ENCODE results near the gene C9orf78.

The C9orf78 gene

DNA sequence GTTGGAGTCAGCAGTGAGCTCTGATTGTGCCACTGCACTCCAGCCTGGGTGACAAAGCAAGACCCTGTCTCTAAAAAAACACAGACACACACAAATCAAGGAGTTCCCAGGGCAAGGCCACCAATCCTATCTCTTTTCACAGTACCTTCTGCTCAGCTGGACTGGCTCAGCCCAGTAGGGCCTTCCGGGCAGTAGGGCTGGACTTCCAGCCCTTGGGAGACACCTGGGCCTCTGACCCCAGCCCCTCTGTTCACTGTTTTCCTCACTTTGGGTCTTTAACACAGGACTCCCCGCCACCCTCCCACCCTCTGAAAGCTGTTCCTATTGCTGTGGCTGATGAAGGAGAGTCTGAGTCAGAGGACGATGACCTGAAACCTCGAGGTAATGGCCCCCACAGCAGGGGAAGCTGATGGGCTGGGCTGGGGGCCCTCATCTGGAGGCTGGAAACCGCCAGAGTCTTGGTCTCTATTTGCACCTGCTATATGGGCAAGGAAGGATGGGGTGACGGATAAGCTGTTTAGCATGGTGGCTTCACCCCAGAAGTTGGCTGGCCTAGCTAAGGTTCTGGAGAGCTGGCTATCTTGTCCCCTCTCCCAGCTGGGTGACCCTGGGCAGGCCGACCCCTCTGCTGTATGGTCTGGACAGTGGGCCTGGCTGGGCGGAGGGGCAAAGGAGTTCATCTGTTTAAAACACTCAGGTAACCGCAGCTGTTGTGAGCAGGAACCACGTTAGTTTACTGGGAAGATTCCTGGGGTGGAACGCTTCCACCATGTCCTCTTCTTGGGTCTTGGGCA, 25.8 kb upstream of the C9orf78 start:
- peak overlapping the region; percentile 84 for H3K27ac Mint-ChIP-seq
- H3K4me1 Mint-ChIP-seq (ENCODE audit: low read depth): peaks cover 61% of the 10 kb centered on the region
- H3K9me3 Mint-ChIP-seq (ENCODE audit: low read depth): no peaks in the 10 kb centered on the region
- H3K27me3 Mint-ChIP-seq: no peaks in the 10 kb centered on the region
- H3K4me3 Mint-ChIP-seq: peak overlapping the region; percentile 54
- peaks cover 10% of the 10 kb centered on the region for H3K36me3 Mint-ChIP-seq

DNA sequence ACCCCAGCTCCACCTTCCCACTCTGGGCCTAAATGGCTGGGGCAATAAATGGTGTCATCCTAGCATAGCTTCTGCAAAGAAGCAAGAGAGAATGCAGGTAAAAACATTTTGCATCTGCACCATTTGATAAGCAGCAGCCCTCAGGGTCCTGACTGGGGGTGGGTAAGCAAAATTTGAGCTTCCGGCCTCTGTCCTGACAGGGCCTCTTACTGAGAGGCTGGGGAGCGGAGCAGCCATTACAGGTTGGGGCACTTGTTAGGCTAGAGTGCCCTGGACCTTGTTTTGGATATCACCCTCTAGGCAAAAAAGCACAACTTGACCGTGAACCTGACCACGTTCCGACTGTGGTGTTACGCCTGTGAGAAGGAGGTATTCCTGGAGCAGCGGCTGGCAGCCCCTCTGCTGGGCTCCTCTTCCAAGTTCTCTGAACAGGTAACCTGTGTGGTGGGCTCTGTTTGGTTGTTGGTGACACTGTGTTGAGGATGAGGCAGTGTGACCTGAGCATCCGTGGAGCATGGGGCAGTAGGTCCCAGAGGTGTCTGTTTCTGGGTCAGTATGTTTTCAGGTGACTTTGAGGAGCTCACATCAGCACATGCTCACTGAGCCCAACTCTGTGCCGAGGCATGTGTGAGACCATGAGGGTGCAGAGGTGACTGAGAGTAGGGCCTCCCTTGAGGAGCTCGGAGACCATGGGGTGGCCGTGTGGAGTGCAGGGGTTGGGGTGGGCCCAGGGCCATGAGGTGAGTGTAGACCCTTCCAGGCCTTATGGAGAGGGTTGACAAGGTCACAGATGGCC, 23.3 kb upstream of the C9orf78 start:
- Mint-ChIP-seq H3K27me3 (no peaks in the 10 kb centered on the region), H3K27ac (peak overlapping the region; percentile 46), H3K4me3 (no peak overlapping the region), H3K36me3 (peaks cover 9% of the 10 kb centered on the region), H3K4me1 (ENCODE audit: low read depth) (peaks cover 67% of the 10 kb centered on the region), H3K9me3 (ENCODE audit: low read depth) (no peaks in the 10 kb centered on the region)

DNA sequence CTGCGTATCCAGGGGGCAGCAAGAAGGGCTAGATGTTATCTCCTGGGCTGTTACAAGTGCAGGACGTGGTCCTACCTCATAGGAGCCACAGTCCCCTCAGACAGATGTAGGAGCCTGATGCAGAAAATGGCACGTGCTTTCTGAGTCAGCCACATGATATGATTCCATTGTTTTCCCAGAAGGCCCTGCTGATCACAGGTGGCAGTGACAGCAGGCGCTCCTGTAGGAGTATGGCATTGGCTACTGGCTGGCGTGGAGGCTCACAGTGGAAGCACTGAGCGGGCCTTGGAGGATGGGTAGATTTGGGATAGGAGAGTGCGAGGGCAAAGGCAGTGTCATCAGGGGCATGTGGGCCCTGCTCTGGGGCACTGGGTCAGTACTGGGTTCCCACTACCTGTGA, 22.1 kb upstream of the C9orf78 start:
- Mint-ChIP-seq H3K4me1 (ENCODE audit: low read depth) (peaks cover 62% of the 10 kb centered on the region), H3K36me3 (peaks cover 8% of the 10 kb centered on the region), H3K9me3 (ENCODE audit: low read depth) (no peaks in the 10 kb centered on the region), H3K4me3 (no peak overlapping the region), H3K27me3 (no peaks in the 10 kb centered on the region), H3K27ac (peak overlapping the region; percentile 54)

DNA sequence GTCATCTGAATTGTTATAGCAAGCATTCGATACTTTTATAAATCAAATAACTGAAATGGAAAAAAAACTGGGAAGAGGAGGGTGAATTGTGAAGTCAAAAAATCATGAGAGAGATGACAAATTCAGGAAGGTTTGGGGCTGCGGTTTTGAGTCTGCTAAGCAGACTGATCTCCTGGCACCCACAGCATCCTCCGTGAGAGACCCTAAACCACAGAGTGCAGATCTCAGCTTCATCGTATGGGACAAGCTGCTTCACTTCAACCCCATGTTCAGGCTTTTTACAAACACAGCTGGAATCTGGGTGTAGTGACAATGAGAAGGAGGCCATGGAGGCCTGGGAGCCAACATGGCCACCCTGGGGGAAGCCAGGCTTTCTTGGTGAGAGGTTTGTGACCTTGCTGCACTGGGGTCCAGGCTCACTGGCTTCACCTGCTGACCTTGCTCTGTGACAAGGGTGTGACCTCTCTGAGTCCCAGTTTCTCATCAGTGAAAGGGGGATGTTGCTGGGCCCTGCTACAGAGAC, 19.6 kb upstream of the C9orf78 start:
- H3K27ac Mint-ChIP-seq: peak overlapping the region; percentile 22
- H3K9me3 Mint-ChIP-seq (ENCODE audit: low read depth): no peaks in the 10 kb centered on the region
- peak overlapping the region; percentile 33 for H3K4me3 Mint-ChIP-seq
- H3K36me3 Mint-ChIP-seq: peaks cover 16% of the 10 kb centered on the region
- no peaks in the 10 kb centered on the region for H3K27me3 Mint-ChIP-seq
- peaks cover 61% of the 10 kb centered on the region for H3K4me1 Mint-ChIP-seq (ENCODE audit: low read depth)

DNA sequence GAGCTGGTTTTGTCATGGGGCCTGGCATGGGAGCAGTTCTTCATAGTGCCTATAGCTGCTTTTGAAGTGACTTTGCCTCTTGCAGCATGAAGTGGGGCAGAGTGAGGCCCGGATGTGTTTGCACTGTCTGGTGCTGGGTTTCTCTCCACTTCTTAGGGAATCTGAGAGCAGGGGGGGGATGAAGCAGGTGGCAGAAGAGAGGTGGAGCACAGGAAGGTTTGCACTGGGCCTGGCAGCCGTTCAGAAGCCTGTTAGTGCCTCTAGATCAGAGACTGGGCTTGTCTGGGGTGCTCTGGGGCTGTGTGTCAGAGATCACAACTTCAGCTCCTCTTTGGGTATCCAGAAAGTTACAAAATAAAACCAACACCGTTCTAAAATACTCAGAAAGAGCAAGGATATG, 18.5 kb upstream of the C9orf78 start:
- H3K27me3 Mint-ChIP-seq: no peaks in the 10 kb centered on the region
- peaks cover 64% of the 10 kb centered on the region for H3K4me1 Mint-ChIP-seq (ENCODE audit: low read depth)
- peak overlapping the region; percentile 17 for H3K4me3 Mint-ChIP-seq
- H3K36me3 Mint-ChIP-seq: peaks cover 16% of the 10 kb centered on the region
- H3K27ac Mint-ChIP-seq: no peak overlapping the region
- H3K9me3 Mint-ChIP-seq (ENCODE audit: low read depth): no peaks in the 10 kb centered on the region

DNA sequence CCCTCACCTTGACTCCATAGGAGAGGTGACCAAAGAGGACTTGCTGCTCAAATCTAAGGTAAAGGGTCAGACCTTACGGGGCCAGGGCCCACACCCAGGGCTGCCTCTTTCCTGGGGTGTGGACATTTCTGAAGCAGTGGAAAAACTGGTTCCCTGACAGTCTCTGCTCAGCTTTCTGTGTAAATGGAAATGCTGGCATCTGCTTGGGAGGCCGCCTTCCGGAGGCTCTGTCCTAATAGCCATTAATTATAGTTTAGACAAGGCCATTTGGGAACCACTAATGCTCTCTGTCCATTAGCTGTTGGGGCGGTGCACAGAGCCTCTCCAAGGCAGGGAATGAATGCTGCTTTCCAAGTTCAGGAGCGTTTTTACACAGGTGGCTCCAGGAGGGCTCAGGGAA, 17.5 kb upstream of the C9orf78 start:
- no peak overlapping the region for H3K27ac Mint-ChIP-seq
- no peaks in the 10 kb centered on the region for H3K27me3 Mint-ChIP-seq
- H3K36me3 Mint-ChIP-seq: peaks cover 16% of the 10 kb centered on the region
- H3K4me1 Mint-ChIP-seq (ENCODE audit: low read depth): peaks cover 67% of the 10 kb centered on the region
- no peaks in the 10 kb centered on the region for H3K9me3 Mint-ChIP-seq (ENCODE audit: low read depth)
- H3K4me3 Mint-ChIP-seq: no peak overlapping the region

DNA sequence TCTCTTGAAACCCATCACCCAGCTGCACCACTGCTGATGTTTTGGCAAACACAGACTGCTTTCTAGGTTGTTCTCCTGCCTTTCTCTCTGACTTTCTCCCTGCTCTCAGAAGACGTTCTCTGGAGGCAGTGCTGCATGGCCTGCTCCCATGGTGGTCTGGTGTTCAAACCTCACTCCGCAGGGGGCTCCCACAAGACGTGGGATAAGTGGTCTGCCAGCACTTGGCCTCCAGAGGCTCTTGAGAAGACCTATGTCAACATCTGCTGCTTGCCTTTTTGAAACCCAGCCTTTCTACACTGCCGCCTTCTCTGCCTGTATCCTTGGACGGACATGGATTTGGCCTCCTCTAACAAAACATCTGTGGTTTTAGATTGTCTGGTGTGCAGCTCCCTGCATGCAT, 16.7 kb upstream of the C9orf78 start:
- peaks cover 65% of the 10 kb centered on the region for H3K4me1 Mint-ChIP-seq (ENCODE audit: low read depth)
- no peak overlapping the region for H3K4me3 Mint-ChIP-seq
- H3K27ac Mint-ChIP-seq: peak overlapping the region; percentile 54
- H3K9me3 Mint-ChIP-seq (ENCODE audit: low read depth): no peaks in the 10 kb centered on the region
- peaks cover 16% of the 10 kb centered on the region for H3K36me3 Mint-ChIP-seq
- no peaks in the 10 kb centered on the region for H3K27me3 Mint-ChIP-seq

DNA sequence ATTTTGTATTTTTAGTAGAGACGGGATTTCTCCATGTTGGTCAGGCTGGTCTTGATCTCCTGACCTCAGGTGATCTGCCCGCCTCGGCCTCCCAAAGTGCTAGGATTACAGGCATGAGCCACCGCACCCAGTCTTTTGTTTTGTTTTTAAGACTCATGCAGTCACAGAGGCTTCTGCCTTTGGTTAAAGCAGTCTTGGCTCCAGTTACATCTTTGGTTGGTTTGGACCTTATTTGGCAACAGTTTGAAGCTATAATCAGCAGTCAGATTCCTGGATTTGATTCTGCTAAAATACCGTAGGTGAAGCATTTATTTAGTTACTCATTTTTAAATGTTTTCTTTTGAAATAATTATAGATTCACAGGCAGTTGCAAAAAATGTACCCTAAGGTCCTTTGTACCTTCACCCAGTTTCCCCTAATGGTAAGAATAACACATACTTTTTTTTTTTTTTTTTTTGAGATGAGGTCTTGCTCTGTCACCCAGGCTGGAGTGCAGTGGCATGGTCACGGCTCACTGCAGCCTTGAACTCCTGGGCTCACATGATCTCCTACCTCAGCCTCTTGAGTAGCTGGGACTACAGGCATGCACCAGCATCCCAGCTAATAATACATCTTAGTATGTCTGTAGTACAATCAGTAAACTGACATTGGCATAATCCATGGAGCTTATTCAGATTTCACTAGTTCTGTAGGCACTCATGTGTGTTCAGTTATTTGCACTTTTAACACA, 15.9 kb upstream of the C9orf78 start:
- peak overlapping the region; percentile 54 for H3K27ac Mint-ChIP-seq
- no peak overlapping the region for H3K4me3 Mint-ChIP-seq
- no peaks in the 10 kb centered on the region for H3K9me3 Mint-ChIP-seq (ENCODE audit: low read depth)
- peaks cover 59% of the 10 kb centered on the region for H3K4me1 Mint-ChIP-seq (ENCODE audit: low read depth)
- H3K36me3 Mint-ChIP-seq: peaks cover 16% of the 10 kb centered on the region
- no peaks in the 10 kb centered on the region for H3K27me3 Mint-ChIP-seq

DNA sequence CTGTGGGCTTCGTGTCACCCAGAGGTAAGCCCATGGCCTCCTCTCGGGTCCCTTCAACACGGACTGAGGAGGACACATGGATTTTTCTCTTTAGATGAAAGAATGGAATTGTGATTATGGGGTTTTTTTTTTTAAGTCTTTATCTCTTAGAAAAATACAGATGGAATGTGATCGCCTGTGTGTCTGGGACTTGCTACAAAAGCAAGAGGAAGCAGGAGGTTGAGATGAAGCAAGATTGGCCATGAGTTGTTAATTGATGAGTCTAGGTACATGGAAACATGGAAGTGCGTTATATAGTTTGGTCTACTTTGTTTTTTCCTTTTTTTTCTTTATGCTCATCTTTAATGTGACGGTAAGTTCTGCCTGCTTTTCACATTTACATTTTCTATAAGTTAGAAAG, 14.8 kb upstream of the C9orf78 start:
- peaks cover 14% of the 10 kb centered on the region for H3K36me3 Mint-ChIP-seq
- H3K4me3 Mint-ChIP-seq: no peak overlapping the region
- H3K27ac Mint-ChIP-seq: peak overlapping the region; percentile 76
- no peaks in the 10 kb centered on the region for H3K27me3 Mint-ChIP-seq
- H3K4me1 Mint-ChIP-seq (ENCODE audit: low read depth): peaks cover 54% of the 10 kb centered on the region
- H3K9me3 Mint-ChIP-seq (ENCODE audit: low read depth): no peaks in the 10 kb centered on the region

DNA sequence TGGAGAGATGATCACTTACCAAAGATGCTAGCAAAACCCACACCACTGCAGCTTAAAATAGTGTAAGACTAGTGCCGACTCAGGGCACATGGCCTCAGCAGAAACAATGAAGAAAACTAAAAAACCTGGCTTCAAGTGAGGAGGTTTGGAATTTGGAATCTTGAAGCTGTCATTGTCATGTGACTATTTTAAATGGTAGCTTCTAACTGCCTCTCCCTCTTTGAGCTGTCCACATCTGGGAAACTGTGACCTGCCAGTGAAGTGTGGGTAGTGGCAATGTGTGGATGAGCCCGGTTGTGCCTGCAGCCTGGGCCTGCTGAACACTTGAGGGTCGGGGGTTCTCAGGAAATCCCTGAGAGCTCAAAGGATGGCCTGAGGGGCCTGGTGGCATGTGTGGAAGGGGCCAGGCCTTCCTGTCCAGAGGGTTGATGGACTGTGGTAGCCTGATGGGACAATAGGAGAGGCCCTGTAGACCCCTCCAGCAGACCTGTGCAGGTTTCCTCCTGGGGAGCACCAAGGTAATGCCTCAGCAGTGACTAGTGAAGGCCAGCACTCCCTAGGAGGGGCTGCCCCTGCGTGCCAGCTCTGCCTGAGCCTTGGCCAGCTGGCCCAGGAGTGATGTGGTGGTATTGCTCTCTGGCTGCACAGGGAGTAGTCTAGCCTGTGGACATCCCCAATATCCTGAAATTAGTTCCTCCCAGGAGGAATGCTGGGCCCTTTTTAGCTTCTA, 13.8 kb upstream of the C9orf78 start:
- Mint-ChIP-seq H3K9me3 (ENCODE audit: low read depth) (no peaks in the 10 kb centered on the region), H3K4me3 (no peak overlapping the region), H3K36me3 (peaks cover 14% of the 10 kb centered on the region), H3K4me1 (ENCODE audit: low read depth) (peaks cover 44% of the 10 kb centered on the region), H3K27ac (peak overlapping the region; percentile 5), H3K27me3 (no peaks in the 10 kb centered on the region)

DNA sequence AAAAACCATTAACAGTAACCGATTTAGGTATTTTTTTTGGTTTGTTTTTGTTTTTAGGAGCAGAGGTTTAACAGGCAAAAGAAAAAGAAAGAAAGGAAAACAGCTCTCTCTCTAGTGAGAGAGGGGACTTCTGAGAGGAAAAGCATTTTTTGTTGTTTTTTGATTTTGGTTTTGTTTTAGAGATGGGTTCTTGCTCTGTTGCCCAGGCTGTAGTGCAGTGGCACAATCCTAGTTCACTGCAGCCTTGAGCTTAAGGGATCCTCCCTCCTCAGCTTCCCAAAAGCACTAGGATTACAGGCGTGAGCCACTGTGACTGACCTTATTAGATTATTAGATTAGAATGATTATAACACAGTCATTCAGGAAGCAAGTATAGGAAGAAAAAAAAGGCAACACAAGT, 10.3 kb upstream of the C9orf78 start:
- Mint-ChIP-seq H3K4me3 (no peak overlapping the region), H3K27me3 (no peaks in the 10 kb centered on the region), H3K4me1 (ENCODE audit: low read depth) (peaks cover 43% of the 10 kb centered on the region), H3K36me3 (peaks cover 7% of the 10 kb centered on the region), H3K9me3 (ENCODE audit: low read depth) (no peaks in the 10 kb centered on the region), H3K27ac (peak overlapping the region; percentile 8)

DNA sequence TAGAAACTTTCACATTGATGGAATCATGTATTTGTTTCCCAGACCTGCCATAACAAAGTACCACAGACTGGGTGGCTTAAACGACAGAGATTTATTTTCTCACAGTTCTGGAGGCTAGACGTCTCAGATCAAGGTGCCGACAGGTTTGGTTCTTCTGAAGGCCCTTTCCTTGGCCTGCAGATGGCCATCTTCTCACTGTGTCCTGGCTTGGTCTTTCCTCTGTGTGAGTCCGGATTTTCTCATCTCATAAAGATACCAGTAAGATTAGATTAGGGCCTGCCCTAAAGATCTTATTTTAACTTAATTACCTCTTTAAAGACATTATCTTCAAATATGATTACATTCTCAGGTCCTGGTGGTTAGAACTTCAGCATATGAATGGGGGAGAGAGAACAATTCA, 6.0 kb upstream of the C9orf78 start:
- Mint-ChIP-seq H3K27ac (peak overlapping the region; percentile 83), H3K27me3 (no peaks in the 10 kb centered on the region), H3K4me1 (ENCODE audit: low read depth) (peaks cover 62% of the 10 kb centered on the region), H3K4me3 (peak overlapping the region; percentile 10), H3K9me3 (ENCODE audit: low read depth) (no peaks in the 10 kb centered on the region), H3K36me3 (no peaks in the 10 kb centered on the region)

DNA sequence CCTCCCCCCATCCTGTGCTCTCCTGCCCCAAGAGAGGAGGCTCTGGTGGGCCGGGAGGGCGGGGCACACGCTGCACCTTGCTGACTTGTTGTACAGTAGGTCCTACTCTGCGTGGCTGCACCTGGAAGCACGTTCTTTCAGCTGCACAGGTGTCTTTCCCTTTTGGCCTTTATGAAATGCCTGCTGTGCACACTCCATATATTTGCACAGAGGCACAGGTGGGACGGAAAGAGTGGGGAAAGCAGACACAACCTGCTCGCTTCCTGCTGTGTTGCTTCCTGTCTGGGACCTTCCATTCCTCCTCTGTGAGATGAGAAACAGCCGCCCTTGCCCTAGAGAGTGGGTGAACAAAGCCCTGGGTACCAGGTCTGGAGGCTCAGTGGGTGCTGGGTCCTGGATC, 5.0 kb upstream of the C9orf78 start:
- Mint-ChIP-seq H3K27ac (peak overlapping the region; percentile 78), H3K27me3 (no peaks in the 10 kb centered on the region), H3K4me3 (peak overlapping the region; percentile 42), H3K9me3 (ENCODE audit: low read depth) (no peaks in the 10 kb centered on the region), H3K4me1 (ENCODE audit: low read depth) (peaks cover 57% of the 10 kb centered on the region), H3K36me3 (no peaks in the 10 kb centered on the region)

DNA sequence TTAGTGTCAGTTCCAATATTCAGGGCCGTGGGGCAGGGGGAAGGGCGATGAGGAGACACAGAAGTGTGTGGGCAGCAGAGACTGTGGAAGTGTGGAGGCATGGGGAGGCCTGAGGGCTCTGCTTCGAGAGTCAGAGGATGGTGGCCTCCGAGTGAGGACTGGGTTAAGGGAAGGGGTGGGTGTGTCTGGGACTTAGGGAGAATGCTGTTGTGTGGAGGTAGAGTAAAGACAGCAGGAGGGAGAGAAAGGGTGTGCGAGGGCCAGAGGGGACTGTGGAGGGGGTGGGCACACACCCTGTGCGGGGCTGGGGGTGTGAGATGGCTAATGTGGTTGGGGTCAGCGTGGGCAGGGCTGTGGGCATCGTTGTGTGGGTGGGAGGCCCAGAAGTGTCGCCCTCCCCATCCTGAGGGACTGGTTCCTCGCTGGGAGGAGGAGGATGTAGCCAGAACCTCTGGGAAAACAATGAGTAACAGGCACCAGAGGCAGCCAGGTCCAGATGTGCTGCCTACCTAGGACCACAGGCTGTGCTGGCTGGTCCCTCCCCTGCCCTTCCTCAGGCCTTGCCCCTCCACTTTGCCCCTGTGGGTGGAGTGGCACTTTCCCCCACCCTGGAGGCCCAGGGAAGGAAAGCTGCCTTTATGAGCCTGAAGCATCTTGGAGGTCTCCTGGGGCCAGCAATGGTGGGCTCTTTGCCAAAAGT, 4.4 kb upstream of the C9orf78 start:
- H3K4me3 Mint-ChIP-seq: peak overlapping the region; percentile 71
- H3K27ac Mint-ChIP-seq: peak overlapping the region; percentile 90
- no peaks in the 10 kb centered on the region for H3K36me3 Mint-ChIP-seq

More for the DNA sequence above, 4.4 kb upstream of the C9orf78 start:
- Mint-ChIP-seq H3K4me1 (ENCODE audit: low read depth) (peaks cover 61% of the 10 kb centered on the region), H3K9me3 (ENCODE audit: low read depth) (no peaks in the 10 kb centered on the region), H3K27me3 (no peaks in the 10 kb centered on the region)

Data from activated naive CD8-positive, alpha-beta T cell (primary cell).